PC-9 (cell line): ENCODE data around the gene GBP4.

Experiments
- CTCF ChIP-seq: fragments of 200-600 bp; sonication (generic); conservative IDR thresholded peaks from 2 replicates; pipeline ENCODE4 v1.6.1; 2017; ENCODE audit warnings: mixed run types, antibody characterized with exemption, mild to moderate bottlenecking, moderate library complexity
- EZH2 ChIP-seq: fragments of 200-600 bp; sonication (generic); IDR thresholded peaks from 2 replicates; pipeline ENCODE4 v1.8.0; 2017; ENCODE audit warnings: antibody characterized with exemption, low read depth

DNA sequence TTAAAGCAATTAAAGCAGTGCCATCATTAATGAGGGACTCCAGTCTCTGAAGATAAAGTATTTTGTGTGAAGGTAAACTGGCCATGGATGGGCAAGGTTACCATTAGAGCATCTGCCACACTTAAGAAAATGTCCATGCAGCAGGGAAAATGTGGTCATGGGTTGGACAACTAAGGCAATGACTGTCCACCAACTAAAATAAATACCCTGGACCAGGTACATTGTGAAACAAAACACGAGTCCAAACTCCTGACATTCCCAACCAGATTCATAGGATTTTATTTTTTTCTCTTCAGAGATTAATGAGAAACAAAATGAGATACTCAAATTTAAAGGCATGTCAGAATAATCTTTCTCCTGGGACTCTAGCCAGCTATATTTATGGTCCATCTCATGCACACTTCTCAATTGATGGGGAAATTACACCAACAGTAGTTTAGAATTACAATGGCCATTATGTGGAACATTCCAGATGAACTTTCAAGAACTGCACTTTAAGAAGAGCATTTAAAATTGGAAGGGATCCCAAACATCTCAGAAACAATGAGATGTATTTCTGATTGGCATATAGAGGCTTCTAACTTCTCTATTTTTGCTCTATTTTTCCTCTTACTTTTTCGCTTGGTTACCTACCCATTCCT is 31.0 kb downstream of the GBP4 start:
- TF ChIP-seq CTCF (no peak), EZH2 (no peak)
